ENCODE data around the gene CATSPERZ.

CATSPERZ gene, protein sequence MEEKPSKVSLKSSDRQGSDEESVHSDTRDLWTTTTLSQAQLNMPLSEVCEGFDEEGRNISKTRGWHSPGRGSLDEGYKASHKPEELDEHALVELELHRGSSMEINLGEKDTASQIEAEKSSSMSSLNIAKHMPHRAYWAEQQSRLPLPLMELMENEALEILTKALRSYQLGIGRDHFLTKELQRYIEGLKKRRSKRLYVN

DNA sequence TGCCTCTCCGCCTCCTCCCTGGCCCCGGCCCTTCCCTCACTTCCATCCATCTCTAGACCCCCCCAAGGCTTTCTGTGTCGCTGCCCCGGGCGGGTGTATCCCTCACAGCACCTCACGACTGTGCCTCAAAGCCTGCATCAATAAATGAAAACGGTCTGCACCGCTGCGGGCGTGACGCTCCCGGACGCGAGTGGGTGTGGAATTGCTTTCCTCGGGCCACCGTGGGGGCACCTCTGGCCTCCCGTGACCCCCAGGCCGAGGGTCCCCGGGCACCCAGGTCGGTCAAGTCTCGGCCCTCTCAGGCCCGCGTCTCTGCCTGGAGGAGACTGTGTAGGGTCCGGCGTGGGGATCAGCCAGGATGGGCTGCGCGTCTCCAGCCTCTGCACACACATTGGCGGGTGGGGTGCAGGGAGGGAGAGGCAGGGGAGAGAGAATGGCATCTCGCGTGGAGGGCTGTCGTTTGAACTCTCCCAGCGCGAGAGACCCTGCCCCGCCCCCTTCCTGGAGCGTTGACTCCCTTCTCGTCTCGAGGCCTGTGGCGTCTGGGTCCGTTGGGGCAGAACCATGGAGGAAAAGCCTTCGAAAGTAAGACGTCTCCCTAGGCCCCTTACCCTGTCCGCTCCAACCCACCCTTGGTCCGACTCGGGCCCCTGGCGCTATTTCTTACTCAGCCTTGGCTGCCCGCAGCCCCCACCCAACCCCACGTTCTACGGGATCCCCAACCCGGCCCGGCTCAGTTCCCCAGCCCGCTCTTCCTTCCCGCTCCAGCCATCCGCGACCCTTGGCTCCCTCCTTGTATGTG lies at the start of gene CATSPERZ:
Gene CATSPERZ (plus strand): TSS at position 512 of the 802 bp plus-strand sequence. CDS start 53 bp downstream, at position 565.
- no peak for DNase-seq

DNA sequence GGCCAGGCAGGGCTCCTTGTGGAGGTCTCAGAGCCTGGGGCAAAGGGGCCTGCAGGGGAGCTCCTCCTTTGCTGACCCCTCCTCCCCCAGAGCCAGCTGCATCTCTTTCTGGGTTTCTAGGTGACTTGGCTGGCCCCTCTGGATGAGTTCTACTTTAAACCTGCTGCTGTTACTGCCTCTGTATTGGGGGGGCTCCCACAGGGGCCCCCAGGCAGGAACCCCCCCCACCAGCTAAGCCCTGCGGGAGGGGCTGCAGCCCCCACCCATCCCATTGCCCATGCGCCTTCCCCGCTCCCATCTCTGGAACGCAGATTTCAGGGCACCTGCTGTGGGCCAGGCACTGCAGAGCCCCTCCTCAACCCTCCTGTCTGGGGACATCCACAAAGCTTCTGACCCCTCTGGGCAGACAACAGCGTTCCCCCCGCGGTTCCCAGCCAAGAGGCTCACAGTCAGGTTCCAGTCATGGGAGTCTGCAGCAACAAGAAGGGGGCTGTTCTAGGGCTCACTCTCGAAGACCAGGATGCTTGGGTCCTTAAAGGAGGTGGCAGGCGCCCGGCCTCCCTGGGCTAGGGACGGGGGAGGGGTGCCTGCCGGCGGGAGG lies 49.6 kb upstream of the CATSPERZ start:
- DNase-seq = no peak

DNA sequence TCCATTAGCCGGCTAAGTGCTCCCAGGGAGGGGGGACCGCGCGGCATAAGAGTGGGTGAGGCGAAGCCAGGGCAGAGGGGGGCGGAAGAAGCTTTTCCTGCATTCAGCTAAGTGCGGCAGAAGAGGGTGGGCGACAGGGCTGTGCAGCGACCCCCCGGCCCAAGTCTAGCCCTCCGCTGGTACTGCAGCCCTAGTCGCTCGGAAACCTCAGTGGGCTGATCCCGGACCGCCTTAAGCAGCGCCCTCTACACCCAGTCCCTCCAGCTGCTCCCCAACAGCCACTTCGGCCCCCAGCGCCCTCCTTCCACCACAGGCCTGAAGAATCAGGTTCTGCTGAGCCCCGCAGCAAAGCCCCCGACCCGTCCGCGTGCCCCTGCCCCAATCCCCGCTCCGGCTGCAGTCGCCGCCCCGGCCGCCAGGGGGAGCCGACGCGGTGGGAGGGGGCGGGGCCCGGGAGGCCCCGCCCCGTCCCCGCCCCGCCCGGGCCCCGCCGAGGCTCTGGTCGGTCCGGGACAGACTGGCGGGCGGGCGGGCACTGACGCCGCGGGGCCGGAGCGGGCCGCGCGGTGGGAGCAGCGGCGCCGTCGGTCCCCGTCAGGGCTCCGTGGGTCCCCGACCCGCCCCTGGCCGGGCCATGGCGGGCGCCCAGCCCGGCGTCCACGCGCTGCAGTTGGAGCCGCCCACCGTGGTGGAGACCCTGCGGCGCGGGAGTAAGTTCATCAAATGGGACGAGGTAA lies 49.0 kb upstream of the CATSPERZ start, which contains the start of gene PLCB3:
Gene PLCB3 (plus strand): TSS at position 515 of the 737 bp plus-strand sequence. CDS start 120 bp downstream, at position 635.
- no peak for DNase-seq

DNA sequence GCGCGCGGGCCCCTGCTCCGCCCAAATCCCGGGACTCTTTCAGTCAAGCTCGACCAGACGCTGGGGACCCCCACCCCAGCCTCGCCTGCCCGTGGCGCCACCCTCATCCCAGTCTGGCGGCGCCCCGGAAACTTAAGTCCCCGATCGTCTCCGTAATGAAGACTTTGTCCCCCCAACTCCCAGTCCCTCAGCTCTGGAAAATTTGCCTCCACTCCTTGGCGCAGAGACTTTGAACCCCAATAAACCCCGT lies 48.5 kb upstream of the CATSPERZ start:
- no peak for DNase-seq

DNA sequence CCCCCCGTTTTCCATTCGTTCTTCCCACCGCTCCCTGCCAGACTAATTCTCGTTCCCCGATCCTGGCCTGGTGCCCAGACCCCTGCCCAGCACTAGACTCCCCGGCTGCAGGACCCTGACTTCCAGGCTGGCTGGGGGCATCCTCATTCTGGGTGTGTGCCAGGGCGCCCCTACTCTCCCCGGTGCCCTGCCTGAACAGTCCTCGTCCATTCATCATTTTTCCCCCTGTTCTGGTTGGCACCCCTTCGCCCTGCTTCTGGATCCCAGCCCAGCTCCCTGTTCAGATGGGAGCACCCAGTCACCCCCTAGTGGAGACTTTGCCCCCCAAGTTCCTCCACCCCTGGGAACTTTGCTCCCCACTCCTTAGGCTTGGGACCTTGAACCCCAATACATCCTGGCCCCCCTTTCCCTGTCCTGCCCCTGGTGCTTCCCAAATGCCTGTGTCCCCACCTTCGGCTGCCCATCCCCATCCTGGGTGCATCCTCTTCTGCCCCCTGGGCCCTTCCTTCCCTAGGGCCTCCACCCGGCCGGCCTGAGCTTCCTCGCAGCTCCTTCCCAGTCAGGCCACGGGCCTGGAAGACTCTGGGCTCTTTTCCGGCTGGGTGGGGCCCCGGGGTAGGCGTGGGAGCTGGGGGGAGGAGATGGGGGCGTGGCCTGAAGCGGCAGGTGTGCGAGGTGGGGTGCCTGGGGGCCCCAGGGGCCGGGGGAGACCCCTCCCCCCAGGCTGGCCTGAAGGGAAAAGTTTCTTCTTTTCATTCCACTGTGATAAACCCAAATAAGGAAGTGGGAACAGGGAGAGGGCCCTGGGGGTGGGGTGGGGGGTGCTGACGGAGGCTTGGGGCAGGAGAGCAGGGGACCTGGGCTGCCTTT lies 47.9 kb upstream of the CATSPERZ start:
- no peak for DNase-seq

DNA sequence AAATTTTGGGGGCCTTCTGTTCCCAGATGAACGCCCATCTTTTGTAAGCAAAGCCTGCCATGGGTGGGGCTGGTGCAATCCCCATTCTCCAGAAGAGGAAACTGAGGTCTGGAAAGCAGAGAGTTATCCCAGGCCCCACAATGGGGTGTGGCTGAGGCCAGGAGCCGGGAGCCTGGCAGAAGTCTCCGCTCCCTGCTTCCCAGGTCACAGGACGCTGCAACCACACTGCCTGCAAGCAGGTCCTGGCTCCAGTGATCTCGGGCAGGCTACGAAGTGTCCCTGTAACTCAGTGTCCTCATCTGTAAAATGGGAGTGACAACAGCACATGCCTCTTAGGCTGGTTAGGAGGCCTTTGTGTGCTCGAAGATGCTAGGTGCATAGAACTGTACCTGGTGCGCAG lies 47.1 kb upstream of the CATSPERZ start:
- DNase-seq = no peak

DNA sequence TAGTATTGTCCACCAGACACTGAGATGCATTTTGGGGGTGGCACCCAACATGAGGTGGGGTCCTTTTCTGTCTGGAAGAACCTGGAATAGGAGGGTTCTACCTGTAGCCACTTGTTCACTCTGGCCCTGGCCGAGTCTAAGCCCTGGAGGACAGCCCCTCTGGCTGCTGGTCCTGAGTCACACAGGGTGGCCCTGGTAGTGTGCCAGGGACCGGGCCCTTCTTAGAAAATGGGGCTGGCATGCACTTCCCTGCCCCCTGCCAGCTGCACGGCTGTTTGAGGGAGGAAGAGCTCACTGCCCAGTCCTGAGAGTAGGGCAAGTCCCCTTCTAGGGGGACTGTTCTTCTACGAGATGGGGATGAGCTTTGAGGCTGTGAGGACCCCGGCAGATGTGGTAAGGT lies 46.7 kb upstream of the CATSPERZ start:
- DNase-seq = no peak

DNA sequence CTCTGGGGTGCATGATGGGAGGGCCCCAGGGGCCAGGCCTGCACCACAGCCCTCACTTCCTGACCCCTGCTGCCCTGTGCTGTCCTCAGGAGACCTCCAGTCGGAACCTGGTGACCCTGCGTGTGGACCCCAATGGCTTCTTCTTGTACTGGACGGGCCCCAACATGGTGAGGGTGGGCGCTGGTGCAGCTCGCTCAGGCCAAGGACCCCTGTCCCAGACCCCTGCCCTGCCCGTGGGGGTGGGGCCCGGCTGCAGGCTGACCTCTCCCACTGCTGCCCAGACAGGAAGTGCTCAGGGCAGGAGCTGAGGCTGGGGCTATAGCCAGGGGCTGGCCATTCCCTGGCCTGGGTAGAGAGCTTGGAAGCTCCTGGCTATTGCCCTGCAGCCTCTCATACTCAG lies 45.8 kb upstream of the CATSPERZ start:
- DNase-seq = no peak

DNA sequence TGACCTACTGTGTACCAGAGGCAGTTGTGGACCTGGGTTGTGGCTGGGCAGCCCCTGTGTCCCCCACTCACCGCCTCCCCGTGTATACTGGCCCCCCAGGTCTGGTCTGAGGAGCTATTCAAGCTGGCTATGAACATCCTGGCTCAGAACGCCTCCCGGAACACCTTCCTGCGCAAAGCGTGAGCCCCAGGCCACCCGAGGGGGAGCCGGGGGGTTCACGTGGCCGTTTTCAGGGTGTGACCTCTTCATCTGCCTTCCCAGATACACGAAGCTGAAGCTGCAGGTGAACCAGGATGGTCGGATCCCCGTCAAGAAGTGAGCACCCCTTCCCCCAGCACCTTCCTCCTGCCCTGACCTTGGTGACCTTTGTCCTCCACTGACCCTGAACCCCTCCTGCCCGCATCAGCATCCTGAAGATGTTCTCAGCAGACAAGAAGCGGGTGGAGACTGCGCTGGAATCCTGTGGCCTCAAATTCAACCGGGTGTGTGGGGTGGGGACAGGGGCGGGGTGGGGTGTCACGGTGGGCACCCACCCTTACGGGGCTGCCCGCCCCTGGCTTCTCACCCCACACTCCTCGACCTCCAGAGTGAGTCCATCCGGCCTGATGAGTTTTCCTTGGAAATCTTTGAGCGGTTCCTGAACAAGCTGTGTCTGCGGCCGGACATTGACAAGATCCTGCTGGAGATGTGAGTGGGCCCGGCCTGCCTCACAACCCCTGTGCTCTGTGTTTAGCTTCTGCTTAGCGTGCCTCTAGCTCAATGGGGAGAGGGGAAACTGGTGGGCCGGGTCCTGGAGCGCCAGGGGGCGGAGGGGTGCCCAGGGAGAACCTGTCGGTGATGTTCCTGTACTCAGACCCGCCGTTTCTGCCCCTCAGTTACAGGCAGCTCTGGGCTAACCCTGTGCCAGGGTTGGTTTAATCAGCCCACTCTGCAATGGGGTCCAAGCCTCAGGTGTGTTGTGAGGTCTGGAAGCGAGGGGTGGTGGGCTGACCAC lies 44.7 kb upstream of the CATSPERZ start:
- no peak for DNase-seq

DNA sequence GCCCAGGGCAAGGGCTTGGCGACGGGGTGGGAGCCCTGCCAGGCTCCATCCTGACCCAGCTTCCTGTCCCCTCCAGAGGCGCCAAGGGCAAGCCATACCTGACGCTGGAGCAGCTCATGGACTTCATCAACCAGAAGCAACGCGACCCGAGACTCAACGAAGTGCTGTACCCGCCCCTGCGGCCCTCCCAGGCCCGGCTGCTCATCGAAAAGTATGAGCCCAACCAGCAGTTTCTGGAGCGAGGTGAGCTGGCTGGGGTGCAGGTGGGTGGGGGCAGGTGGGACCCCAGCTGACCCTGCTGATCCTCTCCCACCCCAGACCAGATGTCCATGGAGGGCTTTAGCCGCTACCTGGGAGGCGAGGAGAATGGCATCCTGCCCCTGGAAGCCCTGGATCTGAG lies 43.9 kb upstream of the CATSPERZ start:
- DNase-seq = no peak

DNA sequence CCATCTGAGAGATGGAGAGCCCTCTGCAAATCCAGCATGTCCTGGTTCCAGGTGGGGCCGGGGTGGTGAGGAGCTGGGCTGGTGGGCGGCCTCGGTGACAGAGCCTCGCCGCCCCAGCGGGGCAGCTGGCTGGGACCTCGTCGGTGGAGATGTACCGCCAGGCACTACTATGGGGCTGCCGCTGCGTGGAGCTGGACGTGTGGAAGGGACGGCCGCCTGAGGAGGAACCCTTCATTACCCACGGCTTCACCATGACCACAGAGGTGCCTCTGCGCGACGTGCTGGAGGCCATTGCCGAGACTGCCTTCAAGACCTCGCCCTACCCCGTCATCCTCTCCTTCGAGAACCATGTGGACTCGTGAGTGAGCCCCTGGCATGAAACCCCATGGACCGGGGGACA lies 41.8 kb upstream of the CATSPERZ start:
- no peak for DNase-seq

DNA sequence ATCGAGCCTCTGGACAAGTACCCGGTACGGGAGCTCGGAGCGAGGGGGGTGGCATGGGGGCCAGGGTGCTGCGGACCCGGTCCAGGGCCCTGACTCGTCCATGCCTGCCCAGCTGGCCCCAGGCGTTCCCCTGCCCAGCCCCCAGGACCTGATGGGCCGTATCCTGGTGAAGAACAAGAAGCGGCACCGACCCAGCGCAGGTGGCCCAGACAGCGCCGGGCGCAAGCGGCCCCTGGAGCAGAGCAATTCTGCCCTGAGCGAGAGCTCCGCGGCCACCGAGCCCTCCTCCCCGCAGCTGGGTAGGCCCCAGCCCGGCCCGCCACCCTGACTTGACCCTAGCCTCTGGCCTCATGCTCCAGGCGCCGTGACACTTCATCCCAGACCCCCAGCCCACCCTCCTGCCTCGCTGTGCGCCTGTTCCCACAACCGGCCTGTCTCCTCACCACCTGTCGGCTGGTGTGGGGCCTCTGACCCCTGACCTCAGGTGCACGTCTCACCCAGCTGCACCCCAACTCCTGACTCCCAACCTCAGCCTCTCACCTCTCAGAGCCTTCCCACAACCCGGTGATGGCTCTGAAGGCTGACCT lies 41.1 kb upstream of the CATSPERZ start:
- no peak for DNase-seq

DNA sequence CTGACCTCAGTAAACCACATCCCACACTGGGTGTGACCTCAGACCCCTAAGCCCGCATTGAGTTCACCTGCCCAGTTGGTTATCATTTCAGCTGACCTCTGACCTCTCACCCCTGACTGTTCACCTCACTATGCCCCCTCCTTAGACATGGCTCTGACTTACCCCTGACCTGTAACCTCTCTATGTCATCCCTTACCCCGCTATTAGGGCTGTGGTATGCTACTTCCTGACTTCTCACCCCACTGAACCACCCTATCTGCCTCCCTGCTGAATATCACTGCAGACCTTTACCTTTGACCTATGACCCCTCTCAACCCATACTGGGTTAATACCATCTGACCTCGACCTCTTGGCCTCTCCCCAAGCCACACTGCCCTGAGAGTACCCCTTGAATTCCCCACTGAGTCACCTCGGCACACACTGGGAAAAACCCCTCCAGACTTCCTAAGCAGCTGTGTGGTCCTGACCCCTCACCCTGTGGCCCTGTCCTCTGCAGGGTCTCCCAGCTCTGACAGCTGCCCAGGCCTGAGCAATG lies 40.6 kb upstream of the CATSPERZ start:
- no peak for DNase-seq

DNA sequence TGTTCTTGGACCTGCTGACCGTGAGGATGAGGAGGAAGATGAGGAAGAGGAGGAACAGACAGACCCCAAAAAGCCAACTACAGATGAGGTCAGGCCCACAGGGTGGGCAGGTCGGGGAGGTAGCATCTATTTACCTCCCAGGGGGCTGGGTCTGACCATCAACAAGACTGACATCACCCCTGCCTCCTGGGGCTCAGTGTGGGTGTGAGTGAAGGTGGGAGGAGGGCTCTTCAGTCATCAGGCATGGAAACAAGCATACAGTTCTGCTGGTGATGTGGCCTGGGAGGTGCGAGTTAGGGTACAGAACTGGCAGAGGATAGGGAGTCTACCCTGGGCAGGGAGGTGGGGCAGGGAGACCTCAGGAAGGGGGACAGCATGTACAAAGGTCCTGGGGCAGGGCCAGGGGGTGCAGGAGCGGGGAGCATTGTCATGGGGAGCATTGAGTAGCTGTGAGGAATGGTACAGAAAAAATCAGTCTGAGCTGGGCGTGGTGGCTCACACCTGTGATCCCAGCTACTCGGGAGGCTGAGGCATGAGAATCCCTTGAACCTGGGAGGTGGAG lies 39.9 kb upstream of the CATSPERZ start:
- no peak for DNase-seq

DNA sequence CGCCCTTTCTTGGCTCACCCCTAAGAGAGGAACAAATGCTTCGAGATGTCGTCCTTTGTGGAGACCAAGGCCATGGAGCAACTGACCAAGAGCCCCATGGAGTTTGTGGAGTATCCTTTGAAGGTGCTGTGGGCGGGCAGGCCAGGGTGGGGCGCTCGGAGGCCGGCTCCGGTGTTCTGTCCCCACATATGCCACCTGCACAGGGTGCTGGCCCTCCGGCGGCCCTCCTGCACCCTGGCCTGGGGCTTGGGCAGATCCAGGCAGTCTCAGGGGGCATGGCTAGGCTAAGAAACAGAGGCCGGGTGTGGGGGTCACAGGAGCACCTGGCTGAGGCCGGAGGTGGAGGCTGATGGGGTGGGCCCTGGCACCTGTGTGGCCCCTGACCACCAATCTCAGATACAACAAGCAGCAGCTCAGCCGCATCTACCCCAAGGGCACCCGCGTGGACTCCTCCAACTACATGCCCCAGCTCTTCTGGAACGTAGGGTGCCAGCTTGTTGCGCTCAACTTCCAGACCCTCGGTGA lies 38.5 kb upstream of the CATSPERZ start:
- no peak for DNase-seq

DNA sequence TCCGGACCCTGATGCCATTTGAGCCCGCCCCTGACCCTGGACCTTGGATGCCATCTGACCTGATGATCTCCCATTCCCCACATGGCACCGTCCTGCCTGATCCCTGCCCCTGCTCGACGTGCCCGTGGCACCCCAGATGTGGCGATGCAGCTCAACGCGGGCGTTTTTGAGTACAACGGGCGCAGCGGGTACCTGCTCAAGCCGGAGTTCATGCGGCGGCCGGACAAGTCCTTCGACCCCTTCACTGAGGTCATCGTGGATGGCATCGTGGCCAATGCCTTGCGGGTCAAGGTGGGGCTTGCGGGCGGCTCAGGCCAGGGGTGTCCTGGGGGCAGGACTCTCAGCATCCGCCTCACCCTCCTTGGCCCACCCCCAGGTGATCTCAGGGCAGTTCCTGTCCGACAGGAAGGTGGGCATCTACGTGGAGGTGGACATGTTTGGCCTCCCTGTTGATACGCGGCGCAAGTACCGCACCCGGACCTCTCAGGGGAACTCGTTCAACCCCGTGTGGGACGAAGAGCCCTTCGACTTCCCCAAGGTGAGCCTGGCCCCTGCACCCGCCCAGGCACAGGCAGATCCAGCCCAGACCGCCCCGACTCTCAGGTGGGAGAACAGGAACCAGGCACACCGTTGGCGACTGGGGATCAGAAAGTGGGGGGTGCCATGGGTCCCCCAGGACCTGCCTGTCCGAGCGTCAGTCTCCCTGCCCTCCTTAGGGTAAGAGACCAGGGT lies 37.7 kb upstream of the CATSPERZ start:
- DNase-seq = no peak

DNA sequence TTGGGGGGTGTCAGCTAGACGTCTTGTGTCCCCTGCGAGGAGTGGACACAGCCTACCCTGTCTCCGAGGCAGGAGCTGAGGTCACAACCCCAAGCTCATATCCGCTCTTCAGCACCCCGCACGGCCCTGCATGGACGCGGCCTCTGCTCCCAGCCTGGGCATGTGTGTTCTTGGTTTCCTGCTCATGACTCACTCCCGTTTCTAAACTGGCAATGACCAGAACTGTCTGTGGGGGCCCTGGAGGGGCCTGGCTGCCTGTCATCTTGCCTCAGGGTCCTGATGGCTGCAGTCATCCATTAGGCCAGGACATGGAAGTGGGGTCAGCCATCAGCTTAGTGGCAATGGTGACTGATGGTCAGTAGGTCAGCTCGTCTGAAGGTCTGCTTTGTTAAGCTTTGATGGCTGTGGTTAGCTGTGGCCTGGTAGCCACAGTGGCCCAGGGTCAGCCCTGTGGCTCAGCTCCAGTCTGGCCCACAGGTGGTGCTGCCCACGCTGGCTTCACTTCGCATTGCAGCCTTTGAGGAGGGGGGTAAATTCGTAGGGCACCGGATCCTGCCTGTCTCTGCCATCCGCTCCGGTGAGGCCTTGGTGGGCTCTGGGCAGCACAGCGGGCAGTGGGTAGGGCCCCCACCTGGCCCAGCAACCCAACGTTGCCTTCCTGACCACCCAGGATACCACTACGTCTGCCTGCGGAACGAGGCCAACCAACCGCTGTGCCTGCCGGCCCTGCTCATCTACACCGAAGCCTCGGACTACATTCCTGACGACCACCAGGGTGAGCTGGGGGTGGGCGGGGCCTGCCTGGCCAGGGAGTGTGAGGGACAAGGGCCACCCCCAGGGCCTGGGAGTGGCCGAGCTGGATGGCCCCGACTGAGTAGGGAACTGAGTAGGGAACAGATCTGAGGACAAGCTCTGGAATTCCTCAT lies 36.9 kb upstream of the CATSPERZ start:
- DNase-seq = no peak

DNA sequence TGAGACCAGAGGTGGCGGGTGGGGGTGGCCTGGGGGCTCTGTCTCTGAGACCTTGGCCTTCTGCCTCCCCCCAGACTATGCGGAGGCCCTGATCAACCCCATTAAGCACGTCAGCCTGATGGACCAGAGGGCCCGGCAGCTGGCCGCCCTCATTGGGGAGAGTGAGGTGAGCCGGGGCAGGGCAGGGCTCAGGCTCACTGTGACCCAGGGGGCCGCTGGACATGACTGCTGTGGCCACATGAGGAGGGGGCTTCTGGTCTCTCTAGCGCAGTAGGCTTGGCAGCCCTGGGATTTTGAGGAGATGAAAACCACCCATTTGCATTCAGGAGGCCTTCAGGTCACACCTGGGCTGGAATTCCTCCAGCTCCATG lies 36.2 kb upstream of the CATSPERZ start:
- DNase-seq = no peak

Measured in NCI-H1694 treated with DMSO at 0.1 percent for 48 hours (cell line).